ENCODE measurements around the gene AGMAT. TPM values are rescaled to one million over a fixed set of nuclear protein-coding genes. Genes with fewer than 3 reads are reported as not detected.

The AGMAT gene
- total and polyA plus RNA-seq, 2 of the 13 experiments (the other 11 are each of a cell fraction or from before 2014, with no cell fraction given) = 59.1 to 174 TPM

DNA sequence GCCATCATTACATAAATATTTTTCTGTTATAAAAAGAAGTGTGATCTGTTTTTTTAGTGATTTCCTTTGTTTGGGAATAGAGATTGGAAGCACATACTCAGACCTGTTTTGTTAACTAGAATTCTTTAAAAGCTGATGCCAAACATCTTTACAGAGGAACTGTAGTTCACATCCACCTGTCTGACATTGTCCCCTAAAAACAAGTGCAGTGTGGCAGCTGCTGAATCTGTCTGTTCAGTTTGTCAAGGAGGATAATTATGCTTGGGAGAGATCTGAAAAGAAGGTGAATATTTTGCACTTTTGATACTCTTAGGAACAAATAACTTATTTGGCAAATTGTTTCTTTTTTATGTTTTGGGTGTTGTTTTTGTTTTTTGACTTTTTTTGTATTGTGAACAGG, 13.6 kb downstream of the AGMAT start:
- Histone ChIP-seq H3K4me3 (replicated peaks in 1 of 3; ENCODE audit: insufficient read depth in 1 of 3, low read depth in 2 of 3, low read length in 3 of 3) (no peak overlapping the region), H3K79me2 (ENCODE audit: insufficient read depth, low read length) (no peaks in the 10 kb centered on the region), H3K27me3 (ENCODE audit: control insufficient read depth in 1 of 2, insufficient read depth in 2 of 2, low read length in 2 of 2) (no peaks in the 10 kb centered on the region), H3K27ac (ENCODE audit: extremely low read length, insufficient read depth, low read length) (no peak overlapping the region), H4K20me1 (ENCODE audit: insufficient read depth, low read length) (no peaks in the 10 kb centered on the region), H3K9me3 (ENCODE audit: low read length) (no peaks in the 10 kb centered on the region), H3K36me3 (replicated peaks in 1 of 2; ENCODE audit: control insufficient read depth in 1 of 2, insufficient read depth in 2 of 2, low read length in 2 of 2) (peaks cover 20 to 65% of the 10 kb centered on the region in 2 experiments), H3K4me1 (ENCODE audit: insufficient read depth, low read length) (0 out of 2 replicates have a peak, but pooled peaks cover 6% of the 10 kb centered on the region), H3K4me2 (ENCODE audit: low read depth, low read length) (no peak overlapping the region), H3K9ac (ENCODE audit: insufficient read depth, low read depth, low read length) (no peak overlapping the region), H2AFZ (ENCODE audit: low read length) (no peak overlapping the region)
- DNase-seq (ENCODE audit: low spot score) (no peak), FAIRE-seq (no peak), ATAC-seq (no peak)
- BruUV-seq (replicated peaks) = TSS peak; percentile 24
- ChIA-PET POLR2A (interaction anchor here (1.3 to 1.7 kb wide), 2 partner anchors 8 to 13 kb away, joined by 4 to 6 read pairs; partner anchors contain the start of gene AGMAT), CTCF (ENCODE audit: low intra/inter-chr PET ratio, low total read pairs) (no interaction called here)
- intact Hi-C loops (cut with micrococcal nuclease; ENCODE audit: unreplicated experiment) = no loop called here
- in situ Hi-C loops (cut with HindIII; ENCODE audit: extremely low pct_ligation_motif_present, low pct_unique_long_range_greater_than_20kb) = no loop called here
- no peak; the same call in 1 of the 2 replicates for TF ChIP-seq RBFOX2 (IDR thresholded peaks at IDR 0.05; ENCODE audit: low read depth, low read length)
- peak in 1 of 2 experiments; percentile 5; a peak in 1 of 4 replicates for TF ChIP-seq POLR2A (IDR thresholded peaks at IDR 0.05; ENCODE audit: insufficient read depth in 1 of 2, low read depth in 2 of 2, low read length in 2 of 2)

- no peak overlapping the region for H3K4me3 ChIP-seq (replicated peaks in 1 of 3; ENCODE audit: insufficient read depth in 1 of 3, low read depth in 2 of 3, low read length in 3 of 3)
- in situ Hi-C loops (cut with HindIII; ENCODE audit: extremely low pct_ligation_motif_present, low pct_unique_long_range_greater_than_20kb) = no loop called here
- no peak overlapping the region for H3K4me2 ChIP-seq (ENCODE audit: low read depth, low read length)
- WGBS (ENCODE audit: low lambda C conversion rate) = 95% methylated on average over 1 of the region's 1 CpG
- TF ChIP-seq KLF13 (CRISPR knock-in tag; IDR thresholded peaks at IDR 0.05) (no peak), ZNF749 (CRISPR knock-in tag; IDR thresholded peaks at IDR 0.05; ENCODE audit: borderline replicate concordance) (no peak), ZKSCAN1 (IDR thresholded peaks at IDR 0.05; ENCODE audit: low read length) (no peak), MBD4 (IDR thresholded peaks at IDR 0.05; ENCODE audit: borderline replicate concordance, low read length) (no peak), ZNF598 (CRISPR knock-in tag; IDR thresholded peaks at IDR 0.05; ENCODE audit: borderline replicate concordance) (no peak), ZNF282 (IDR thresholded peaks at IDR 0.05; ENCODE audit: partially characterized antibody) (no peak), BRD4 (CRISPR knock-in tag; IDR thresholded peaks at IDR 0.05) (no peak), RARA (CRISPR knock-in tag; IDR thresholded peaks at IDR 0.05) (no peak), POLR2G (IDR thresholded peaks at IDR 0.05; ENCODE audit: low read depth, low read length) (peak; percentile 57; the same call in 1 of the 2 replicates), ZNF44 (CRISPR knock-in tag; IDR thresholded peaks at IDR 0.05) (no peak), CEBPB (IDR thresholded peaks at IDR 0.05; ENCODE audit: borderline replicate concordance, low read depth, low read length) (peak; percentile 61), SRSF9 (IDR thresholded peaks at IDR 0.05; ENCODE audit: borderline replicate concordance, insufficient read depth, low read depth, low read length, poor library complexity, severe bottlenecking) (no peak), NFRKB (IDR thresholded peaks at IDR 0.05) (no peak)
- TF ChIP-seq, protein P1, sequence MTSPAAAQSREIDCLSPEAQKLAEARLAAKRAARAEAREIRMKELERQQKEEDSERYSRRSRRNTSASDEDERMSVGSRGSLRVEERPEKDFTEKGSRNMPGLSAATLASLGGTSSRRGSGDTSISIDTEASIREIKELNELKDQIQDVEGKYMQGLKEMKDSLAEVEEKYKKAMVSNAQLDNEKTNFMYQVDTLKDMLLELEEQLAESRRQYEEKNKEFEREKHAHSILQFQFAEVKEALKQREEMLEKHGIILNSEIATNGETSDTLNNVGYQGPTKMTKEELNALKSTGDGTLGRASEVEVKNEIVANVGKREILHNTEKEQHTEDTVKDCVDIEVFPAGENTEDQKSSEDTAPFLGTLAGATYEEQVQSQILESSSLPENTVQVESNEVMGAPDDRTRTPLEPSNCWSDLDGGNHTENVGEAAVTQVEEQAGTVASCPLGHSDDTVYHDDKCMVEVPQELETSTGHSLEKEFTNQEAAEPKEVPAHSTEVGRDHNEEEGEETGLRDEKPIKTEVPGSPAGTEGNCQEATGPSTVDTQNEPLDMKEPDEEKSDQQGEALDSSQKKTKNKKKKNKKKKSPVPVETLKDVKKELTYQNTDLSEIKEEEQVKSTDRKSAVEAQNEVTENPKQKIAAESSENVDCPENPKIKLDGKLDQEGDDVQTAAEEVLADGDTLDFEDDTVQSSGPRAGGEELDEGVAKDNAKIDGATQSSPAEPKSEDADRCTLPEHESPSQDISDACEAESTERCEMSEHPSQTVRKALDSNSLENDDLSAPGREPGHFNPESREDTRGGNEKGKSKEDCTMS (CRISPR knock-in tag; conservative IDR thresholded peaks at IDR 0.05) = no peak
- TF ChIP-seq, protein P2, sequence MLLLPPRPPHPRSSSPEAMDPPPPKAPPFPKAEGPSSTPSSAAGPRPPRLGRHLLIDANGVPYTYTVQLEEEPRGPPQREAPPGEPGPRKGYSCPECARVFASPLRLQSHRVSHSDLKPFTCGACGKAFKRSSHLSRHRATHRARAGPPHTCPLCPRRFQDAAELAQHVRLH (CRISPR knock-in tag; IDR thresholded peaks at IDR 0.05; ENCODE audit: borderline replicate concordance, low read depth) = no peak
- H2AFZ ChIP-seq (ENCODE audit: low read length) = no peak overlapping the region
- H3K27ac ChIP-seq (ENCODE audit: extremely low read length, insufficient read depth, low read length) = no peak overlapping the region
- 0 out of 2 replicates have a peak, but pooled peaks cover 6% of the 10 kb centered on the region for H3K4me1 ChIP-seq (ENCODE audit: insufficient read depth, low read length)
- BruUV-seq (replicated peaks) = no TSS peak
- no peak for DNase-seq (ENCODE audit: low spot score)
- CTCF ChIA-PET (ENCODE audit: low intra/inter-chr PET ratio, low total read pairs) = no interaction called here
- intact Hi-C loops (cut with micrococcal nuclease; ENCODE audit: unreplicated experiment) = no loop called here
- no peak overlapping the region for H3K9ac ChIP-seq (ENCODE audit: insufficient read depth, low read depth, low read length)
- POLR2A ChIA-PET = interaction anchor here (0.9 to 1.7 kb wide), 3 partner anchors 9 to 47 kb away, joined by 3 to 6 read pairs (median 4); partner anchors contain the start of genes AGMAT and CASP9
- H3K79me2 ChIP-seq (ENCODE audit: insufficient read depth, low read length) = no peaks in the 10 kb centered on the region
- H3K27me3 ChIP-seq (ENCODE audit: control insufficient read depth in 1 of 2, insufficient read depth in 2 of 2, low read length in 2 of 2) = no peaks in the 10 kb centered on the region
- no peak for ATAC-seq
- peaks cover 22 to 68% of the 10 kb centered on the region in 2 experiments for H3K36me3 ChIP-seq (replicated peaks in 1 of 2; ENCODE audit: control insufficient read depth in 1 of 2, insufficient read depth in 2 of 2, low read length in 2 of 2)
- no peaks in the 10 kb centered on the region for H3K9me3 ChIP-seq (ENCODE audit: low read length)
- H4K20me1 ChIP-seq (ENCODE audit: insufficient read depth, low read length) = no peaks in the 10 kb centered on the region
- no peak for FAIRE-seq
These were observed 14.0 kb downstream of the AGMAT start for GRCh38 chr1:15570861-15571260.
